GM18870 (cell line): ENCODE results near the gene TENT5A.
A peak's percentile ranks its signal among the peaks of the same experiment; 100 is the strongest.
"Not testable (repeated sequence)": the region's sequence is repeated elsewhere in the genome, so short reads cannot be mapped to it uniquely, and the experiment has no call there.

Experiments used
- ATAC-seq: cut with Tn5 transposase; IDR thresholded peaks from one replicate; pipeline ENCODE4 v1.9.1; 2021; ENCODE audit warnings: moderate library complexity; ENCODE audit not compliant: unreplicated experiment

Gene TENT5A

GRCh38 chr6:81751388-81752083 lies 945 bp downstream of the TENT5A start:
- ATAC-seq = no peak

- no peak for ATAC-seq
Measured at GRCh38 chr6:81750681-81751387, 1.6 kb downstream of the TENT5A start.

- ATAC-seq = no peak
Measured at GRCh38 chr6:81750200-81750599, 2.3 kb downstream of the TENT5A start.

GRCh38 chr6:81749707-81750106 lies 2.8 kb downstream of the TENT5A start:
- no peak for ATAC-seq

- no peak for ATAC-seq
Measured at GRCh38 chr6:81748994-81749393, 3.5 kb downstream of the TENT5A start.

- ATAC-seq = no peak
Measured at GRCh38 chr6:81747327-81747726, 5.2 kb downstream of the TENT5A start.

- no peak for ATAC-seq
Measured at GRCh38 chr6:81744131-81744530, 8.3 kb downstream of the TENT5A start.

GRCh38 chr6:81743649-81744048 lies 8.8 kb downstream of the TENT5A start:
- no peak for ATAC-seq

- no peak for ATAC-seq
Measured at GRCh38 chr6:81741689-81742088, 10.8 kb downstream of the TENT5A start.

- ATAC-seq = not testable (repeated sequence)
Measured at GRCh38 chr6:81740591-81740990, 11.9 kb downstream of the TENT5A start.

GRCh38 chr6:81739230-81740195 lies 13.0 kb downstream of the TENT5A start:
- ATAC-seq = no peak

GRCh38 chr6:81736428-81736827 lies 16.1 kb downstream of the TENT5A start:
- no peak for ATAC-seq

GRCh38 chr6:81735756-81736380 lies 16.6 kb downstream of the TENT5A start:
- no peak for ATAC-seq

GRCh38 chr6:81734500-81735150 lies 17.9 kb downstream of the TENT5A start:
- no peak for ATAC-seq

- no peak for ATAC-seq
Measured at GRCh38 chr6:81734081-81734480, 18.4 kb downstream of the TENT5A start.

- ATAC-seq = no peak
Measured at GRCh38 chr6:81731814-81732213, 20.7 kb downstream of the TENT5A start.

GRCh38 chr6:81727876-81728517 lies 24.5 kb downstream of the TENT5A start:
- ATAC-seq = peak; percentile 81

- ATAC-seq = no peak
Measured at GRCh38 chr6:81725127-81725526, 27.4 kb downstream of the TENT5A start.

- no peak for ATAC-seq
Measured at GRCh38 chr6:81722506-81723223, 29.8 kb downstream of the TENT5A start.
